PC-3 (cell line): ENCODE data around the gene MAST4. TPM values are rescaled to one million over a fixed set of nuclear protein-coding genes. Genes with fewer than 3 reads are reported as not detected.

Experiments used
- ATAC-seq: fragments of 200-7000 bp; cut with Tn5 transposase; 2 replicates; pipeline ENCODE4 v1.9.1; 2020; ENCODE audit warnings: mild to moderate bottlenecking, moderate library complexity
- BruUV-seq: library from RNA; stranded (reverse); fragments of 400-500 nt; replicated peaks from 2 replicates; lab custom pipeline; 2021; lab: Mats Ljungman, UMichigan
- CTCF ChIA-PET: fragments of 300-600 bp; sonication (Branson Sonifier 250); formaldehyde crosslinking; loops from one replicate; lab custom pipeline; 2022; ENCODE audit warnings: antibody characterized with exemption; lab: Charles Lee
- POLR2A ChIA-PET: fragments of 300-600 bp; sonication (Branson Sonifier 250); formaldehyde crosslinking; loops from one replicate; lab custom pipeline; 2022; ENCODE audit warnings: antibody characterized with exemption; ENCODE audit not compliant: unreplicated experiment; lab: Charles Lee
- DNase-seq: peaks from one replicate; pipeline ENCODE4 v3.0.0-alpha.2; 2015
- H2AFZ ChIP-seq: fragments of 300-600 bp; sonication (generic); 2 replicates; pipeline ENCODE4 v1.6.0; 2016; ENCODE audit warnings: antibody characterized with exemption, low read length
- H3F3A ChIP-seq: fragments of 300-600 bp; sonication (generic); one replicate; pipeline ENCODE4 v1.6.0; 2017; ENCODE audit warnings: antibody characterized with exemption, low read length, control low read depth, mild to moderate bottlenecking; ENCODE audit not compliant: unreplicated experiment
- H3K27ac ChIP-seq: fragments of 300-600 bp; sonication (generic); 2 replicates; pipeline ENCODE4 v1.5.1; 2016; ENCODE audit warnings: mild to moderate bottlenecking, low read length
- H3K27me3 ChIP-seq: fragments of 300-600 bp; sonication (generic); 2 replicates; pipeline ENCODE4 v1.6.1; 2016; ENCODE audit warnings: low read length, mixed read lengths
- H3K36me3 ChIP-seq: fragments of 300-600 bp; sonication (generic); 2 replicates; pipeline ENCODE4 v1.6.1; 2016; ENCODE audit warnings: low read depth, mixed run types, low read length, mixed read lengths
- H3K4me1 ChIP-seq: fragments of 300-600 bp; sonication (generic); 2 replicates; pipeline ENCODE4 v1.5.1; 2016; ENCODE audit warnings: low read length; ENCODE audit not compliant: insufficient read depth
- H3K4me2 ChIP-seq: fragments of 300-600 bp; sonication (generic); 2 replicates; pipeline ENCODE4 v1.6.0; 2016; ENCODE audit warnings: low read length
- H3K4me3 ChIP-seq: fragments of 300-600 bp; sonication (generic); 2 replicates; pipeline ENCODE4 v1.5.1; 2016; ENCODE audit warnings: mild to moderate bottlenecking, low read length, mixed read lengths
- H3K79me2 ChIP-seq: fragments of 300-600 bp; sonication (generic); 2 replicates; pipeline ENCODE4 v1.6.1; 2017; ENCODE audit warnings: low read length, mixed read lengths
- H3K9ac ChIP-seq: fragments of 300-600 bp; sonication (generic); 2 replicates; pipeline ENCODE4 v1.6.0; 2016; ENCODE audit warnings: mild to moderate bottlenecking, low read length
- H3K9me2 ChIP-seq: fragments of 300-600 bp; sonication (generic); replicated peaks from 2 replicates; pipeline ENCODE4 v1.6.1; 2016; ENCODE audit warnings: mixed run types, low read length, mixed read lengths
- H3K9me3 ChIP-seq: fragments of 300-600 bp; sonication (generic); 2 replicates; pipeline ENCODE4 v1.6.1; 2016; ENCODE audit warnings: low read length, mixed read lengths
- H4K20me1 ChIP-seq: fragments of 300-600 bp; sonication (generic); 2 replicates; pipeline ENCODE4 v1.6.1; 2016; ENCODE audit warnings: low read length, mixed read lengths
- CTCF ChIP-seq: fragments of 300-600 bp; sonication (generic); conservative IDR thresholded peaks from 2 replicates; pipeline ENCODE4 v1.5.1; 2017; ENCODE audit warnings: antibody characterized with exemption, low read depth, mild to moderate bottlenecking, low read length
- EZH2 ChIP-seq: fragments of 300-600 bp; sonication (generic); IDR thresholded peaks from one replicate; pipeline ENCODE4 v1.6.1; 2017; ENCODE audit warnings: antibody characterized with exemption, mild to moderate bottlenecking, low read length; ENCODE audit not compliant: unreplicated experiment
- EZH2phosphoT487 ChIP-seq: fragments of 300-600 bp; sonication (generic); IDR thresholded peaks from 2 replicates; pipeline ENCODE4 v1.6.1; 2018; ENCODE audit warnings: mild to moderate bottlenecking, antibody characterized with exemption, low read length, borderline replicate concordance
- intact Hi-C: fragments of 100-400 bp; cut with micrococcal nuclease; formaldehyde crosslinking; loops from 2 replicates; pipeline ENCODE4 v1.9.0; 2023
- total RNA-seq: library from RNA; depleted of rRNA; stranded (reverse); fragments of >200 nt; gene quantifications from 2 replicates; pipeline ENCODE4 v1.2.3, GENCODE V29; 2014

MAST4 gene
- total RNA-seq, 1 experiment from 2014 or later, result 7.9 TPM

DNA sequence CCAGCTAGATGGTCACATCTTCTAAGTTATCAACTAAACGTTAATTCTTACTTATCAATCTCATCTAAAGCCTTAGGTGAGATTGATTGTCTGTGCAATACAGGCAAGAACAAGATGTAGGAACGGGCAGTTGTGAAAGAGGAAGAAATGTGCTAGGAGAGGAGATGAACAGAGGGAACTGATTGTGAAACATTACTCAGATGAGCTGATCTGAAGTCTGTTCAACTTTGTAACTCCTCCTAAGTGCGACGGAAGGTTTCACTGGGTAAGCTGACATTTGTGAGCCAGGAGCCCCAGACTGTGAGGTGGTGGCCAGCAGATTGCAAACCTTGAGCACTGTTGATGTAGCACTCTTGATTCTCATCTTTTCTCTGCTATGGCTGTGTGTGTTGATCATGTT lies 396.4 kb downstream of the MAST4 start:
- TF ChIP-seq EZH2 (no peak), EZH2phosphoT487 (no peak), CTCF (no peak)
- H3K4me2 ChIP-seq, result no peak overlapping the region
- no peaks in the 10 kb centered on the region for H3K27me3 ChIP-seq
- H3K9me3 ChIP-seq, result no peaks in the 10 kb centered on the region
- H3K27ac ChIP-seq, result no peak overlapping the region
- H4K20me1 ChIP-seq, result no peaks in the 10 kb centered on the region
- intact Hi-C loops, result no loop called here
- CTCF ChIA-PET, result no interaction called here
- H3K4me1 ChIP-seq, result peaks cover 22% of the 10 kb centered on the region
- no peaks in the 10 kb centered on the region for H3K79me2 ChIP-seq
- DNase-seq (no peak), ATAC-seq (no peak)
- BruUV-seq, result no TSS peak
- no peaks in the 10 kb centered on the region for H3K36me3 ChIP-seq
- no peak overlapping the region for H3K4me3 ChIP-seq
- H2AFZ ChIP-seq, result no peak overlapping the region
- POLR2A ChIA-PET, result no interaction called here
- no peaks in the 10 kb centered on the region for H3F3A ChIP-seq
- H3K9me2 ChIP-seq, result no peaks in the 10 kb centered on the region
- H3K9ac ChIP-seq, result no peak overlapping the region

GRCh38 chr5:66993448-66993847 lies 397.3 kb downstream of the MAST4 start:
- H3K4me3 ChIP-seq, result no peak overlapping the region
- H3K4me1 ChIP-seq, result peaks cover 22% of the 10 kb centered on the region
- intact Hi-C loops, result no loop called here
- H3K27ac ChIP-seq, result no peak overlapping the region
- ChIA-PET POLR2A (no interaction called here), CTCF (interaction anchor here (0.8 kb wide), 1 partner anchor 127 kb away, joined by 5 read pairs; no protein-coding TSS in a partner anchor)
- H3K36me3 ChIP-seq, result no peaks in the 10 kb centered on the region
- no TSS peak for BruUV-seq
- no peaks in the 10 kb centered on the region for H3K9me2 ChIP-seq
- H3K9ac ChIP-seq, result no peak overlapping the region
- ATAC-seq, result peak; percentile 43
- TF ChIP-seq CTCF (no peak), EZH2 (no peak), EZH2phosphoT487 (no peak)
- no peak for DNase-seq
- H4K20me1 ChIP-seq, result no peaks in the 10 kb centered on the region
- no peaks in the 10 kb centered on the region for H3K9me3 ChIP-seq
- no peaks in the 10 kb centered on the region for H3K79me2 ChIP-seq
- no peaks in the 10 kb centered on the region for H3F3A ChIP-seq
- no peak overlapping the region for H2AFZ ChIP-seq
- no peaks in the 10 kb centered on the region for H3K27me3 ChIP-seq
- H3K4me2 ChIP-seq, result 0 out of 2 replicates have a peak overlapping the region, but pooled peaks have one; percentile 41

GRCh38 chr5:66993882-66994281 lies 397.7 kb downstream of the MAST4 start:
- no peak overlapping the region for H3K4me3 ChIP-seq
- no peaks in the 10 kb centered on the region for H4K20me1 ChIP-seq
- H3K36me3 ChIP-seq, result no peaks in the 10 kb centered on the region
- ChIA-PET POLR2A (no interaction called here), CTCF (interaction anchor here (0.8 kb wide), 1 partner anchor 127 kb away, joined by 5 read pairs; no protein-coding TSS in a partner anchor)
- H3K9ac ChIP-seq, result no peak overlapping the region
- TF ChIP-seq EZH2phosphoT487 (no peak), EZH2 (no peak), CTCF (no peak)
- H3K79me2 ChIP-seq, result no peaks in the 10 kb centered on the region
- no peaks in the 10 kb centered on the region for H3K27me3 ChIP-seq
- DNase-seq (no peak), ATAC-seq (no peak)
- no peaks in the 10 kb centered on the region for H3K9me3 ChIP-seq
- H3K27ac ChIP-seq, result peak overlapping the region; percentile 47
- H3K4me2 ChIP-seq, result peak overlapping the region; percentile 59
- no peaks in the 10 kb centered on the region for H3F3A ChIP-seq
- no peak overlapping the region for H2AFZ ChIP-seq
- BruUV-seq, result no TSS peak
- peaks cover 22% of the 10 kb centered on the region for H3K4me1 ChIP-seq
- no peaks in the 10 kb centered on the region for H3K9me2 ChIP-seq
- intact Hi-C loops, result loop anchor here (2.0 kb wide), 1 partner anchor 15 kb away; no protein-coding TSS in a partner anchor
